ENCODE measurements around the gene FAM221B.

Gene FAM221B

GRCh38 chr9:35854091-35854762 is 25.7 kb upstream of the FAM221B start:
- no peak for ATAC-seq
- TF ChIP-seq BACH2 (CRISPR knock-in tag; IDR thresholded peaks at IDR 0.05; ENCODE audit: borderline replicate concordance) (no peak), CSDC2 (CRISPR knock-in tag; IDR thresholded peaks at IDR 0.05) (no peak), ZNF70 (CRISPR knock-in tag; IDR thresholded peaks at IDR 0.05) (no peak), ARNTL (CRISPR knock-in tag; IDR thresholded peaks at IDR 0.05; ENCODE audit: borderline replicate concordance, low read depth) (no peak), SNAI2 (CRISPR knock-in tag; IDR thresholded peaks at IDR 0.05) (no peak), PATZ1 (CRISPR knock-in tag; IDR thresholded peaks at IDR 0.05; ENCODE audit: borderline replicate concordance) (no peak), RARB (CRISPR knock-in tag; IDR thresholded peaks at IDR 0.05) (no peak), CREB5 (CRISPR knock-in tag; IDR thresholded peaks at IDR 0.05; ENCODE audit: low read depth) (no peak), TOX (CRISPR knock-in tag; IDR thresholded peaks at IDR 0.05; ENCODE audit: borderline replicate concordance) (no peak), ZC3H10 (CRISPR knock-in tag; IDR thresholded peaks at IDR 0.05) (no peak), GLIS3 (CRISPR knock-in tag; IDR thresholded peaks at IDR 0.05) (no peak), ZNF8 (CRISPR knock-in tag; IDR thresholded peaks at IDR 0.05) (no peak), ZFP30 (CRISPR knock-in tag; IDR thresholded peaks at IDR 0.05) (no peak), OSR1 (CRISPR knock-in tag; IDR thresholded peaks at IDR 0.05) (no peak), CSRNP3 (CRISPR knock-in tag; IDR thresholded peaks at IDR 0.05) (no peak), ZFP3 (CRISPR knock-in tag; IDR thresholded peaks at IDR 0.05) (no peak)
- TF ChIP-seq, protein P1, sequence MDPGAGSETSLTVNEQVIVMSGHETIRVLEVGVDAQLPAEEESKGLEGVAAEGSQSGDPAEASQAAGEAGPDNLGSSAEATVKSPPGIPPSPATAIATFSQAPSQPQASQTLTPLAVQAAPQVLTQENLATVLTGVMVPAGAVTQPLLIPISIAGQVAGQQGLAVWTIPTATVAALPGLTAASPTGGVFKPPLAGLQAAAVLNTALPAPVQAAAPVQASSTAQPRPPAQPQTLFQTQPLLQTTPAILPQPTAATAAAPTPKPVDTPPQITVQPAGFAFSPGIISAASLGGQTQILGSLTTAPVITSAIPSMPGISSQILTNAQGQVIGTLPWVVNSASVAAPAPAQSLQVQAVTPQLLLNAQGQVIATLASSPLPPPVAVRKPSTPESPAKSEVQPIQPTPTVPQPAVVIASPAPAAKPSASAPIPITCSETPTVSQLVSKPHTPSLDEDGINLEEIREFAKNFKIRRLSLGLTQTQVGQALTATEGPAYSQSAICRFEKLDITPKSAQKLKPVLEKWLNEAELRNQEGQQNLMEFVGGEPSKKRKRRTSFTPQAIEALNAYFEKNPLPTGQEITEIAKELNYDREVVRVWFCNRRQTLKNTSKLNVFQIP (CRISPR knock-in tag; IDR thresholded peaks at IDR 0.05; ENCODE audit: borderline replicate concordance, low read depth), result no peak

DNA sequence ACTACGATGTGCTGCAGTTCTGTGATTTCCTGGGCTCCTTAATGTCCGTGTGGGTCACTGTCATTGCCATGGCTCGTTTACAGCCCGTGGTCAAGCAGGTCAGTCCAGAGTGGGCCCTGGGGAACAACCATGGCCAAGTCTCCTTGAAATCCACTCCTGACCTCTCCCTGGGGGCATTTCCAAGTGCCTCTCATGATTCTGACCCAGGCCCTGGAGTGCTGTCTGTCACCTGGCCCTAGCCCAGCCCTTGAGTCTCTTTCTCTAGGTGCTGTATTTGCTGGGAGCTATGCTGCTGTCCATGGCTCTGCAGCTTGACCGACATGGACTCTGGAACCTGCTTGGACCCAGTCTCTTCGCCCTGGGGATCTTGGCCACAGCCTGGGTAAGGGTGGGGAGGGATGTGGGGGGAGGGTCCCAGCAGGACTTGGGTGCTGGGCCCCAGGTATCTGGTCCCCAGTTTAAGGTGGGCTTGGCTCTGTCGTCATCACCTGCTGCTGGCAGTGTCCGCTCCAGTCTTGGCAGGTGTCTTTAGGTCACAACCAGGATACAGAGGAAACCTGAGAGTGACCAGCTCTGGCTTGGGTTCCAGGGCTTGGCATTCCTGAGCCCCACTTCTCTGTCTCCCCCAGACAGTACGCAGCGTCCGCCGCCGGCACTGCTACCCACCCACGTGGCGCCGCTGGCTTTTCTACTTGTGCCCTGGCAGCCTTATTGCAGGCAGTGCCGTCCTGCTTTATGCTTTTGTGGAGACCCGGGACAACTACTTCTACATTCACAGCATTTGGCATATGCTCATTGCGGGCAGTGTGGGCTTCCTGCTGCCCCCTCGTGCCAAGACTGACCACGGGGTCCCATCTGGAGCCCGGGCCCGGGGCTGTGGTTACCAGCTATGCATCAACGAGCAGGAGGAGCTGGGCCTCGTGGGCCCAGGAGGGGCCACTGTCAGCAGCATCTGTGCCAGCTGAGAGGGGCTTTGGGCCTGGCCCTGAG is 24.6 kb upstream of the FAM221B start:
- TF ChIP-seq OSR1 (CRISPR knock-in tag; IDR thresholded peaks at IDR 0.05), result no peak
- TF ChIP-seq PATZ1 (CRISPR knock-in tag; IDR thresholded peaks at IDR 0.05; ENCODE audit: borderline replicate concordance), result no peak
- TF ChIP-seq, protein P1 (CRISPR knock-in tag; IDR thresholded peaks at IDR 0.05; ENCODE audit: borderline replicate concordance, low read depth), result no peak
- no peak for TF ChIP-seq RARB (CRISPR knock-in tag; IDR thresholded peaks at IDR 0.05)
- TF ChIP-seq ISL1 (CRISPR knock-in tag; IDR thresholded peaks at IDR 0.05), result no peak
- no peak for TF ChIP-seq CSDC2 (CRISPR knock-in tag; IDR thresholded peaks at IDR 0.05)
- TF ChIP-seq GLIS3 (CRISPR knock-in tag; IDR thresholded peaks at IDR 0.05), result no peak
- no peak for TF ChIP-seq ZC3H10 (CRISPR knock-in tag; IDR thresholded peaks at IDR 0.05)
- TF ChIP-seq, protein P2, sequence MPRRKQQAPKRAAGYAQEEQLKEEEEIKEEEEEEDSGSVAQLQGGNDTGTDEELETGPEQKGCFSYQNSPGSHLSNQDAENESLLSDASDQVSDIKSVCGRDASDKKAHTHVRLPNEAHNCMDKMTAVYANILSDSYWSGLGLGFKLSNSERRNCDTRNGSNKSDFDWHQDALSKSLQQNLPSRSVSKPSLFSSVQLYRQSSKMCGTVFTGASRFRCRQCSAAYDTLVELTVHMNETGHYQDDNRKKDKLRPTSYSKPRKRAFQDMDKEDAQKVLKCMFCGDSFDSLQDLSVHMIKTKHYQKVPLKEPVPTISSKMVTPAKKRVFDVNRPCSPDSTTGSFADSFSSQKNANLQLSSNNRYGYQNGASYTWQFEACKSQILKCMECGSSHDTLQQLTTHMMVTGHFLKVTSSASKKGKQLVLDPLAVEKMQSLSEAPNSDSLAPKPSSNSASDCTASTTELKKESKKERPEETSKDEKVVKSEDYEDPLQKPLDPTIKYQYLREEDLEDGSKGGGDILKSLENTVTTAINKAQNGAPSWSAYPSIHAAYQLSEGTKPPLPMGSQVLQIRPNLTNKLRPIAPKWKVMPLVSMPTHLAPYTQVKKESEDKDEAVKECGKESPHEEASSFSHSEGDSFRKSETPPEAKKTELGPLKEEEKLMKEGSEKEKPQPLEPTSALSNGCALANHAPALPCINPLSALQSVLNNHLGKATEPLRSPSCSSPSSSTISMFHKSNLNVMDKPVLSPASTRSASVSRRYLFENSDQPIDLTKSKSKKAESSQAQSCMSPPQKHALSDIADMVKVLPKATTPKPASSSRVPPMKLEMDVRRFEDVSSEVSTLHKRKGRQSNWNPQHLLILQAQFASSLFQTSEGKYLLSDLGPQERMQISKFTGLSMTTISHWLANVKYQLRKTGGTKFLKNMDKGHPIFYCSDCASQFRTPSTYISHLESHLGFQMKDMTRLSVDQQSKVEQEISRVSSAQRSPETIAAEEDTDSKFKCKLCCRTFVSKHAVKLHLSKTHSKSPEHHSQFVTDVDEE (CRISPR knock-in tag; IDR thresholded peaks at IDR 0.05), result no peak
- no peak for TF ChIP-seq ZNF70 (CRISPR knock-in tag; IDR thresholded peaks at IDR 0.05)
- no peak for TF ChIP-seq PPARA (CRISPR knock-in tag; IDR thresholded peaks at IDR 0.05; ENCODE audit: borderline replicate concordance)
- TF ChIP-seq ZFP30 (CRISPR knock-in tag; IDR thresholded peaks at IDR 0.05), result no peak
- no peak for TF ChIP-seq ZFP3 (CRISPR knock-in tag; IDR thresholded peaks at IDR 0.05)
- no peak for TF ChIP-seq ESRRG (CRISPR knock-in tag; IDR thresholded peaks at IDR 0.05)
- TF ChIP-seq CSRNP3 (CRISPR knock-in tag; IDR thresholded peaks at IDR 0.05), result no peak
- no peak for TF ChIP-seq TOX (CRISPR knock-in tag; IDR thresholded peaks at IDR 0.05; ENCODE audit: borderline replicate concordance)
- no peak for TF ChIP-seq BACH2 (CRISPR knock-in tag; IDR thresholded peaks at IDR 0.05; ENCODE audit: borderline replicate concordance)
- no peak for ATAC-seq

All from SK-N-SH treated with all-trans-retinoic acid at 6 μM for 48 hours (cell line).